NT2/D1 (cell line): ENCODE data around the gene MYLK.

ENCODE experiments used
- SUZ12 ChIP-seq: IDR thresholded peaks from 2 replicates; pipeline ENCODE4 v1.6.1; 2011; ENCODE audit not compliant: insufficient read length, insufficient read depth; ENCODE audit errors: extremely low read depth
- YY1 ChIP-seq: IDR thresholded peaks from 2 replicates; pipeline ENCODE4 v1.6.1; 2011; ENCODE audit not compliant: insufficient read length, insufficient read depth
- ZNF274 ChIP-seq: IDR thresholded peaks from 2 replicates; pipeline ENCODE4 v1.6.1; 2011; ENCODE audit warnings: mild to moderate bottlenecking, low read depth, low read length

DNA sequence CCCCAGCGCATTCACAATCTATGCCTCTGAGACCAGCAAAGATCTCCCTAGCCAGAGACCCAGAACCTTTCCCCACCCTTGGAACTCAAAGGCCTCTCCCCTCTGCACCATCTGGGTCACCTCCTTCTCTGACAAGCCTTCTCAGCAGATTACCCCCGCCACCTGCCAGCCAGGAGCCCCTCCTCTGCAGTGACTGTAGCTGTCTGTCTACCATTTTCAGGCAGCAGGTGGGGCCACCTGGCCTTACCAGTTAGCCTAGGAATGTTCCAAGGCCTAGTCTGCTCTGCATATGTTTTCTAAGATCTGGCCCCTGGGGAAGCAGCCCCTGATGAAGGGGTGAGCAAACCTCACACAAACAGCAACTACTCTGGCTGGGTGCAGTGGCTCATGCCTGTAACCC is 2.4 kb downstream of the MYLK start:
- TF ChIP-seq YY1 (no peak), SUZ12 (no peak), ZNF274 (no peak)
